Stimulated activated CD8-positive, alpha-beta memory T cell treated with anti-CD3 and anti-CD28 coated beads, Interleukin-7, amount 100 ng/mL, for 48 hours (primary cell): Measurements from ENCODE around the gene ERC2.

Source experiments
- DNase-seq, 2 donors: peaks; one replicate each; pipeline ENCODE4 v3.0.0-alpha.2; 2020; ENCODE audit warnings: low read depth in 1 of 2; ENCODE audit errors: extremely low read depth in 1 of 2

ERC2 gene

DNA sequence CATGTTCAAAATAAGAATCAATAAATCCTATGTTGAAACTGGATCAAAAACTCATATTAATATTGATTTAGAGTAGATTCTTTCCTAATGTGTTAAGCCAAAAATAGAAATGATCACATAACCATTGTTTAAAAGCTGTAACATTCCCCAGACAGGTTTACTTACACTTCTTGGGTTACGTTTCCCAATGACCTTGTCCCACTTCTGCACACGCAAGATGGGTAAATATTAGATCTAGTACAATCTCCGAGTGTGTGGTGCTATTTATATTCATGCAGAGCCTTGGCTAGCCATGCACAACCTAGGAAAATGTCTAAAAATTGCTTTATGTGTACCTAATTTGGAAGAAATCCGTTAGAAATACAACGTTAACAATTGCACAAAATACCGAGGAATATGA lies 39.6 kb downstream of the ERC2 start:
- DNase-seq: no peak

GRCh38 chr3:56424885-56425284 lies 43.4 kb downstream of the ERC2 start:
- no peak for DNase-seq

DNA sequence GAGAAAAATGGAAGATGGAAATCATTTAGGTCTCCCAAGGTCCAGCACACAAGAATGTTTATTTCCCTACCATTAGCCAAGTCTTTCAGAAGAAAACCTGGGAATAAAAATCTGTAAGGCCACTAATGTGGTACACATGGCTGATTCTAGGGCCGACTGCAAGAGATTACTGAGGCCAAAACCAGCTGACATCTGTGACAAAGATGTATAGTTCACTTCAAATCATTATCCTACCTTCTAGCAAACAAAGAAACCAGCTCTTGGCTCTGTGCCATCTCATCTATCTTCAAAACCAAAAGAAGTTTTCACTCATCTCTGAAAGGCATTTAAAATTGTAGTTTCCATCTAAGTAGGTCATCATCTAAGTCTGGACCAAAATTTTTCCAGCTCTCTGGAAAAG lies 43.9 kb downstream of the ERC2 start:
- no peak for DNase-seq

- no peak for DNase-seq
Observed at GRCh38 chr3:56423661-56424099, 44.6 kb downstream of the ERC2 start.

- no peak for DNase-seq
Observed at GRCh38 chr3:56422316-56422715, 46.0 kb downstream of the ERC2 start.

DNA sequence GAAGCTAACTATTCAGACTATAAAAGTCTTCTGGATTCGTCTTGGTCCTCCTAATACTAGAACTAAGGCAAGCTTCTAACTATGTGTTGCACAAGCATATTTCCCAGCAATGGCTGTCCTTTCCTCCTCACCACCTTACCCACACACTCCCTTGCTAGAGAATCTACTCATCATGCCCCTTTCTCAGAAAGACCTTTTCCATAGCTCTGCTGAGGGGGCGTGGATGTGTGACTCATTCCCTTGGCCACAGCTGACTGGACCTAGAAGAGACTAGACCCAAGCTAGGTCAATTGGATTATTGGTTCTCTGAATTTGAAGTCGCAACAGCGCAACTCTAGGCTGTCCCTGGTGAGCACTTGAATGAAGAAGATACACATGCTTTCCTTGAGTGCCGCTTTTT lies 47.1 kb downstream of the ERC2 start:
- DNase-seq: peak; percentile 2 to 12

DNA sequence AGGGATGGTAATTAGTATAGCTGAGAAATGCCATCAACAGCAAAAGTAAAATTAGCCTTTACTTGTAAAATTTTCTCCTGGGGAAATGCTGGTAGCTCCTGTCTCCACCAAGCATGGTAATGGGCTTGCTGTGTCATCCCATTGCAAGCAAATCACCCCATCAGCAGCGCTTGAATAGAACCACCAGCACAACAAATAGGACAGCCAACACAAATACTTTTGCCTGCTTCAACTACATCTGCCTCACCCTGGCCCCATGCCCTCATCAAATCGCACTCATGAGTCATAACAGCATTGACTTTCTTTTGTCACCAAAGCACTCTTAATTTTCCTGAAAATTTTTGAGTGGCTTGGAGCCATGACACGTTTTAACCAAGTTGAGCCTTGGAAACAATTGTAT lies 52.6 kb downstream of the ERC2 start:
- no peak for DNase-seq

DNA sequence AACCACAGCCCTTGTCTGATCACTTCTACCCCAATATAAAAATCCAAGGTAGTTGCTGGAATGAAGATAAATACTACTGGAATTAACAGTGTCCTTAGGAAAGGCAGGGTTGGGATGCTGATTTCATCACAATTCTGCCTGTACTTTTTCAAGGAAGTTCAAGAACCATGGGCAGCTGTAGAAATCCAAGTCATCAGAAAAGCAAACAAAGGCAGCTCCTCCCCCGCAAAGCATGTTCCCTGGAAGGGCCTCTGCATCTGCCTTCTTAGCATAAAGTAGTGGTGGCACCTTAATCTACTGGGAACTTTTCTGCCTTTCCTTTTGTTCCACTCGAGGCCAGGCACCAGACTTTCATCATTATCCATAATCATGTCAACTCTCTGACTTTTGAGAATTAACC lies 54.4 kb downstream of the ERC2 start:
- no peak for DNase-seq

- DNase-seq: no peak
Observed at GRCh38 chr3:56411166-56411565, 57.1 kb downstream of the ERC2 start.

- no peak for DNase-seq
Observed at GRCh38 chr3:56410576-56410975, 57.7 kb downstream of the ERC2 start.

DNA sequence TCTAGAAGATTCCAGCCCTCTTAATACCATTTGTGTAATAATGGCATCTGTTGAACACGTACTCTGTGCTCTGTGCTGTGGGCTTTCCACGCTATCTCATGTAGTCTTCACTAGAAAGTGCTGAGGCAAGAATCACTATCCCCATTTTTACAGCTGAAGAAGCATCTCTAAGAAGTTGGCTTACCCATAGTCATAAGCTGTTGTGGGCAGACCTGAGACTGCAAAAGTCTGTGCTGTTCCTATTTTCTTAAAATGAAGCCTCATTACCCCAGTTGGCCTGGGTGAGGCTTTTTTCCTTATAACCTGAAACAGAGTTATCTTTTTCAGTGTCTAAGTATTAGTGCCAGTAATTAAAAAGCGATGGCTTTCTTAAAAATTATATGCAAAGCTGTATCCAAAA lies 58.5 kb downstream of the ERC2 start:
- DNase-seq: no peak

GRCh38 chr3:56408761-56409196 lies 59.5 kb downstream of the ERC2 start:
- no peak for DNase-seq

- no peak for DNase-seq
Observed at GRCh38 chr3:56406826-56407515, 61.3 kb downstream of the ERC2 start.

- no peak for DNase-seq
Observed at GRCh38 chr3:56404884-56405283, 63.4 kb downstream of the ERC2 start.

DNA sequence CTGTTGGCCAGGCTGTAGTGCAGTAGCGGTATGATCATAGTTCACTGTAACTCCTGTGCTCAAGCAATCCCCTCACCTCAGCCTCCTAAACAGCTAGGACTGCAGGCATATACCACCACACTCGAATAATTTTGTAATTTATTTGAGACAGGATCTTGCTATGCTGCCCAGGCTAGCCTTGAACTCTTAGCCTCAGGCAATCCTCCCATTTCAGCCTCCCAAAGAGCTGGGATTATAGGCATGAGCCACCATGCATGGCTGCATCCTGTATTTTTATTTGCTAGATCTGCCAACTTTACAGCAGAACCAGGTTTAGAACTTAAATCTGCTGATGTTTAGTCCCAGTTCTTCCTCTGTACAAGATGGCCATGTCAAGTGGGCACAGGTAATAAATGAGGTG lies 69.6 kb downstream of the ERC2 start:
- no peak for DNase-seq

DNA sequence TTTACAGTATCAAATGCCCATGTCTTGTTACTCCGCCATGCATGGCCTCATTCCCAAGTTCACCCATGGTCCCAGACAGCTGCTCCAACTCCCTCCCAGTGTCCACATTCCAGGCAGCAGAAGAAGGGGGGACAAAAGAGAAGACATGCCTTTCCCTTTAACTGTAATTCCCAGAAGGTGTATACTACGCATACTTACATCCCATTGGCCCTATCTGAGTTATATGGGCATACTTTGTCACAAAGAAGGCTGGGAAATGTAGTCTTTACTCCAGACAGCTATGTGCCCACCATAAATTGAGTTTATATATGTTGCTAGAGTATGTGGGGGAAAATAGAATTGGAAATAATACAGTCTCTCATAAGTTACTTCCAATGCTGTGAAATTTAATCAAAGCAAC lies 70.5 kb downstream of the ERC2 start:
- DNase-seq: no peak

DNA sequence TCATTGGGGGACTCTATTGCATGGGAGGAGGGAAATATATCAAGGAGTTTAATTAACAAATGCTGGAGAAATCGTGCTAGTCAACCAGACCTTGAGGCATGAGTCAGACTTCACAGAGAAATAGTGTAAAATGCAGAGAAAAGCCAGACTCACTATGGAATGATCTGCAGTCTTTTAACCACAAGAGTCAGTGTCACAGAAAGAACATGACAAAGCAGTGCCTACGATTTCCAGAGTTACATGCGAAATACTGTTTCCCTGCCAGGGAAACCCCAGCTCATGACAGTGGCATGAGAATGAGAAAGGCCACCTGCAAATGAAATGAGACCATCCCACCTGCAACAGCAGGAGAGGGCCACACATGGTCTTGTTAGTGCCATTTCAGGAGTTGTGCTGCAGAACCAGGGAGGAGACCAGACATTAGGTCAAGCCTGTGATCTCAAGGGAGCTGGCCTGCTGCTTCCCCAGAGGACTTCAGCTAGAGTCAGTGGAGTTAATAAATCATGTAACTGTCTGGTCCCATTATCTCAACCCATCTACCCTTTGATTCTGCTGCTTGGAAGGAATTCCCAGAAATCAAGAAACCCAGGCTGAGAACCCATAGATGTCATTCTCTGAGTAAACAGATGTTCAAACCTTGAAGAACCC lies 79.0 kb downstream of the ERC2 start:
- DNase-seq: no peak

GRCh38 chr3:56383092-56383491 lies 85.2 kb downstream of the ERC2 start:
- no peak for DNase-seq

DNA sequence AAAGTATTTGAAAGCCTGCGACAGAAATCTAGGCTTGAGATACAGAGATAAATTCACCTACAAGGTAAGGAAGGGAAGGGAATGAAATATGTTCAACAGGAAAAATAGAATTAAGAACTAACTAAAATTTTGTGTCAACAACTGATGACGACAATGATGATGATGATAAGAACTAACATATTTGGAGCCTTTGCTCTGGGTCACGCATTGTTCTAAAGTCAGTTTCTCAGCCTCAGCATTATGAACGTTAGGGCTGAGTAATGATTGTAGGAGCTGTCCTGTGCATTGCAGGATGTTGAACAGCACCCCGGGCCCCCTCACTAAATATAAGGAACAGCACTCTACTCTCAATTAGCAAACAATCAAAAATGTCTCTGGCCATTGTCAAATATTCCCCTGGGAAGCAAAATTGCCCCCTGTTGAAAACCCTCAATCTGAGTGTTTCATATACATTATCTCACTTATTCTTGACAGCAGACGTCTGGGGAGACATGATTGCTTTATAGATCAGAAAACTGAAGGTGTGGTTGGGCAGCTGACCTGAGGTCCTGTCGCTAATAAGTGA lies 88.5 kb downstream of the ERC2 start:
- no peak for DNase-seq

DNA sequence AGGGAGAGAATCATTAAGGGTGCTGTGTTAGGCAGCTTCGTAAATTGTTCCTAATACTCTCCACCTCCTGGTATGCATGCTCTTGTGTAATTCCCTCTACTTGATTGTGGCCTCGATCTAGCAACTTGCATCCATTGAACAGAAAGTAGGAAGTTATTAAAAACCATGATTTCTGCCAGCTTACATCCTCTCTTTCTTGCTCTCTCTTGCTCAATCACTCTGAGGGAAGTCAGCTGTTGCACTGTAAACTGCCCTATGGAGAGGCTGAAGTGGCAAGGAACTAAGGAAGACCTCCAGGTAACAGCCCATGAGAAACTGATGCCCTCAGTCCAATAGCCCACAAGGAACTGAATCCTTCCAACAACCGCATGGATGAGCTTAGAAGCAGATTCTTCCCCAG lies 92.6 kb downstream of the ERC2 start:
- DNase-seq: no peak

DNA sequence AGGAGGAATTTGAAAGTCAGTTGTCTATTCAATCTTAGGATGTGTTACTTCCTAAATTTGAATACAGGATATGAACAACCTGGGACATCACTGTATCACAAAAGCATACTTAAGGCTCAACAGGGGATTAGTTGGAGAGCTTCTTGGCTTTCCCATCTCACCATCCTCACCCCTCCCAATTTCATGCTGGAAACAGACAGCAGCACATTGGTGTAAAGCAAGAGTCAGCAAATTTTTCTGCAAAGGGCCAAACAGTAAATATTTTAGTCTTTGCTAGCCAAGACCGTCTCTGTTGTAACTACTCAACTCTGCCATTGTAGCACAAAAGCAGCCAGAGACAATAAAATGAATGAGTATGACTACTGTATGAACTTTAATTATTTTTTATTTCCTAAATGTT lies 94.9 kb downstream of the ERC2 start:
- no peak for DNase-seq

DNA sequence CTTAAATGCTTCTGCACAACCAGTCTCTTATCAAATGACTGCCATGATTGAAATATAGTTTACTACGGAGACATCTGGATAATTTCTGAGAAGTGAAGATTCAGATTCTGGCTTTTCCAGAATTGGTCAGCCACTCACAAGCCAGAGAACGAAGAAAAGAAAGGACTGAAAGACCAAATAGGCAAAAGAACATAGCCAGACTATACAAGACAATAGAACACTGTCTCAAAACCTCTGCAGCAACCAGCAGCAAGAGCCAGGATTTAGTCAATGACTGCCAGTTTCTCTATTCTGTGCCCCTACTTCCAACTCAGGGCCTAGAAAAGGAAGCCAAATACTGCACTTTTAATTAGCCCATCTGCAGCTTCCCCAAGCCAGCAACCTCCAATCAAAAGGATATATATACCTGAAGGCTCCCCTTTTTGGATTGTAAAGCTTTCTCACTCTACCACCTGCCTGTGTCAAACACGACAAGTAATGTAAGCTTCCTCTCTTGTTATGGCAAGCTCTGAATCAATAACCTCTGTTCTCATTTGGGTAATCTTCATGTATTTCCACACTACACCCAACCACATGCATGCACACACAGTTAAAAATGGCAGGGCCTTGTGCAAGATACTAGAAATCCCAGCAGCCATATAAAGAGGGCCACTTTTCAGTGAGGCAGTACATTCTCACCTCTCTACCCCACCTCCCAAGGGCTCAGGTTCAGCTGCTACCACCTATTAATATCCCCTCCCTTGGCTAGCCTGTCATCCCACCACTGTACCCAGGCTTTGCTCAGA lies 97.1 kb downstream of the ERC2 start:
- DNase-seq: no peak
